Endothelial cell of umbilical vein (primary cell): ENCODE measurements around the gene KRTAP10-10. TPM values are rescaled to one million over a fixed set of nuclear protein-coding genes. Genes with fewer than 3 reads are reported as not detected.
"Not testable (repeated sequence)": the region's sequence is repeated elsewhere in the genome, so short reads cannot be mapped to it uniquely, and the experiment has no call there.

ENCODE experiments used
- BruUV-seq: library from RNA; stranded (reverse); fragments of 400-500 nt; replicated peaks from 2 replicates; lab custom pipeline; 2021; lab: Mats Ljungman, UMichigan
- CTCF ChIA-PET: fragments of 300-600, 350-600 bp; sonication (Branson Sonifier 250); formaldehyde crosslinking; loops from one replicate; lab custom pipeline; 2021; ENCODE audit warnings: antibody characterized with exemption, inconsistent platforms; lab: Charles Lee
- POLR2A ChIA-PET: fragments of 300-600, 350-600 bp; sonication (Branson Sonifier 250); formaldehyde crosslinking; loops from one replicate; lab custom pipeline; 2021; ENCODE audit warnings: antibody characterized with exemption, inconsistent platforms; lab: Charles Lee
- DNase-seq: peaks from one replicate; pipeline ENCODE4 v3.0.0-alpha.2; 2011; ENCODE audit warnings: low read depth, low spot score
- FAIRE-seq: peaks from 2 replicates; lab custom pipeline; 2011; peaks lifted over from hg19 to GRCh38; lab: Jason Lieb, UNC
- H2AFZ ChIP-seq: 2 replicates; pipeline ENCODE4 v1.6.0; 2012; ENCODE audit warnings: low read depth, low read length, control low read depth, inconsistent platforms
- H3K27ac ChIP-seq: 2 replicates; pipeline ENCODE4 v1.5.1; 2011; ENCODE audit warnings: low read depth, mild to moderate bottlenecking, control low read depth, low read length, moderate library complexity; ENCODE audit not compliant: insufficient read depth
- H3K27me3 ChIP-seq, 2 experiments: 2 replicates each; pipeline versions ENCODE4 v1.6.0 to v1.6.1; 2011; ENCODE audit warnings: low read length in 2 of 2, mixed read lengths in 1 of 2; ENCODE audit not compliant: control insufficient read depth in 2 of 2, insufficient read depth in 2 of 2
- H3K36me3 ChIP-seq, 2 experiments: 2 replicates in 1 of 2; 3 replicates in 1 of 2; pipeline ENCODE4 v1.5.1; 2011; ENCODE audit warnings: low read length in 2 of 2, mild to moderate bottlenecking in 1 of 2, moderate library complexity in 1 of 2; ENCODE audit not compliant: control insufficient read depth in 2 of 2, insufficient read depth in 2 of 2; ENCODE audit errors: extremely low read depth in 1 of 2
- H3K4me1 ChIP-seq: 3 replicates; pipeline ENCODE4 v1.5.1; 2011; ENCODE audit warnings: mild to moderate bottlenecking, low read length; ENCODE audit not compliant: control insufficient read depth, insufficient read depth; ENCODE audit errors: extremely low read depth
- H3K4me2 ChIP-seq: 2 replicates; pipeline ENCODE4 v1.6.1; 2011; ENCODE audit warnings: low read length, control low read depth, mixed read lengths; ENCODE audit not compliant: insufficient read depth
- H3K4me3 ChIP-seq, 3 experiments: fragments of 200-600 bp in 1 of 3; sonication (generic), shearing (Covaris generic) in 1 of 3; replicated peaks in 1 of 3; 2 replicates each; pipeline ENCODE4 v1.5.1; 2011 to 2016; ENCODE audit warnings: control low read depth in 3 of 3, low read length in 3 of 3, mild to moderate bottlenecking in 2 of 3, inconsistent platforms in 1 of 3, low read depth in 1 of 3, moderate library complexity in 1 of 3; ENCODE audit not compliant: insufficient read depth in 1 of 3
- H3K79me2 ChIP-seq: 2 replicates; pipeline ENCODE4 v1.6.0; 2012; ENCODE audit warnings: low read length, inconsistent platforms; ENCODE audit not compliant: control insufficient read depth, insufficient read depth
- H3K9ac ChIP-seq: replicated peaks from 2 replicates; pipeline ENCODE3; 2011; ENCODE audit warnings: low read length, control low read depth; ENCODE audit not compliant: insufficient read depth; ENCODE audit errors: extremely low read depth
- H3K9me1 ChIP-seq: replicated peaks from 3 replicates; pipeline ENCODE4 v1.6.0; 2011; ENCODE audit warnings: mild to moderate bottlenecking, low read length; ENCODE audit not compliant: control insufficient read depth, insufficient read depth; ENCODE audit errors: extremely low read depth
- H3K9me3 ChIP-seq: replicated peaks from 2 replicates; pipeline ENCODE4 v1.5.1; 2012; ENCODE audit warnings: low read length, inconsistent platforms; ENCODE audit not compliant: control insufficient read depth, insufficient read depth
- H4K20me1 ChIP-seq: replicated peaks from 2 replicates; pipeline ENCODE3; 2011; ENCODE audit warnings: mild to moderate bottlenecking, low read length; ENCODE audit not compliant: control insufficient read depth, insufficient read depth; ENCODE audit errors: extremely low read depth
- JUN ChIP-seq: IDR thresholded peaks from 2 replicates; pipeline ENCODE4 v1.6.1; 2011; ENCODE audit warnings: borderline replicate concordance, low read depth; ENCODE audit not compliant: insufficient read length, insufficient read depth
- dilution Hi-C: fragments of 300-500 bp; cut with MboI; formaldehyde crosslinking; loops from one replicate; pipeline ENCODE4 v1.15.0; 2019; ENCODE audit warnings: low sequenced_read_pairs; ENCODE audit not compliant: extremely low pct_ligation_motif_present
- intact Hi-C: fragments of 100-400 bp; cut with micrococcal nuclease; formaldehyde crosslinking; loops from one replicate; pipeline ENCODE4 v1.10.0; 2022
- polyA plus RNA-seq, 4 experiments: library from polyadenylated mRNA; depleted of rRNA in 3 of 4; stranded (reverse) in 3 of 4; unstranded in 1 of 4; fragments of >200 nt; gene quantifications; 2 replicates each; pipeline versions ENCODE4 v1.2.1 to v1.2.3, GENCODE V29; 2011 to 2012; ENCODE audit warnings: missing spikeins in 1 of 4
- total RNA-seq: library from RNA; stranded (reverse); gene quantifications from 2 replicates; pipeline ENCODE4 v1.2.3, GENCODE V29; 2021

KRTAP10-10 gene
- total and polyA plus RNA-seq, 2 donors (not counting 3 experiments of a cell fraction or from before 2014, with no cell fraction given): not detected

DNA sequence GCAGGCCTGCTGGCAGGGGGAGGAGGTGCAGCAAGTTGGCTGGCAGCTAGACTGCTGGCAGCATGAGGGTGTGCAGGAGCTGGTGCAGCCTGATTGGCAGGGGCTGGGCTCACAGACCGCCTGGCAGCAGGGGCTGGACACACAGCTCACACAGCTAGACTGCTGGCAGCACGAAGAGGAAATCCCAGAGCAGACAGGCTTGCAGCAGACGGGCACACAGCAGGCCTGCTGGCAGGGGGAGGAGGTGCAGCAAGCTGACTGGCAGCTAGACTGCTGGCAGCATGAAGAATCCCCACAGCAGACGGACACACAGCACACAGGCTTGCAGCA is 45.4 kb upstream of the KRTAP10-10 start:
- CTCF ChIA-PET: interaction anchor here (0.7 to 1.8 kb wide), 3 partner anchors 9 to 202 kb away, joined by 3 to 4 read pairs (median 4); partner anchors contain the start of genes KRTAP10-4 and KRTAP10-7
- H3K9ac ChIP-seq, H3K27ac ChIP-seq, H3K4me2 ChIP-seq, FAIRE-seq, H3K27me3 ChIP-seq, H3K79me2 ChIP-seq, H3K9me3 ChIP-seq, intact Hi-C loops, H3K4me3 ChIP-seq, DNase-seq, H2AFZ ChIP-seq, dilution Hi-C loops, H3K36me3 ChIP-seq, POLR2A ChIA-PET, BruUV-seq, H3K9me1 ChIP-seq, H3K4me1 ChIP-seq, H4K20me1 ChIP-seq: not testable (repeated sequence)

DNA sequence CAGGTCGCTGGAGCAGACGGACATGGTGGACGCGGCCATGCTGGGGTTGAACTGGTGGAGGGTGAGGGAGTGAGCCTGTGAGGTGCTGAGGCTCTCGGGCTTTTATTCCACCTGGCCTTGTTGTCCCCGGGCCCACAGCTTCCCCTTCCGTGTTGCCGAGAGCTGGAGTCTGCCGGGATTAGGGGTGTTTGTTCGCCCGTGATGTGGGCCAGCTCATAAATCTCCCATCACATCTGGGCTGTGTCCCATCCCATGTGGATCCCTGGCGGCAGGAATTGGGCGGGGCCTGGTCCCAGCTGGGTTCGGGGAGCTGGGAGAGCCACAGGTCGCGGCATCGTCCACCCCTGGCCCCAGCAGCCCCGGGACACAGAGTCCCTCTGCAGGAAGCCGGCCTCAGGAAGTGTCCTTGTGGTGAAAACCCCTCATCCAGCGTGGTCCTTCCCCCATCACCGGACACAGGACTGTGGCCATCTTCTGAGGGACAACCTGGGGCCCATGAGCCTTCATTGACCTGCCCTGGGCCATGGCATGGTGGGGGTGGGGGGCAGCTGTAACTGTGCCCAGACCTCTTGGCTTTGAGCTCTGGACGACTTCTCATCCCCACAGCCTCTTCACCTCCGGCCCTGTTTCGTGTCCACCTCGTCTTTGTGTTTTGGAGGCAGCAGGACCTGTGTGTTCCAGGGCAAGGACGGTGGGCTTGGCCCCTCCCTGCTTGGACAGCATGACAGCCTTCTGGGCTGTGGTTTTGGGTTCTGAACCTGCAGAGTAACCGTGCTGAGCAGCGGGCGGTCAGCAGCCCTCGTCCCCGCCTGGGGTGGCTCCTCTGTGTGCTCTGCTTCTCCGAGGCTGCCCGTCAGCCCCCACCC is 44.5 kb upstream of the KRTAP10-10 start, which contains the start of gene KRTAP10-6:
Gene KRTAP10-6 (minus strand): TSS at position 60 of the 866 bp plus-strand sequence. CDS start 21 bp downstream, at position 39.
- dilution Hi-C loops (no loop called here), intact Hi-C loops (no loop called here)
- Histone ChIP-seq H3K4me1 (no peaks in the 10 kb centered on the region), H3K4me3 (no peak within 1 kb of the TSS), H3K27me3 (no peaks in the 10 kb centered on the region), H3K9ac (no peak within 1 kb of the TSS), H4K20me1 (no peaks in the 10 kb centered on the region), H3K79me2 (no peaks in the 10 kb centered on the region), H2AFZ (no peak within 1 kb of the TSS), H3K9me3 (no peaks in the 10 kb centered on the region), H3K27ac (no peak within 1 kb of the TSS), H3K4me2 (no peak within 1 kb of the TSS), H3K36me3 (no peaks in the 10 kb centered on the region), H3K9me1 (no peaks in the 10 kb centered on the region)
- ChIA-PET CTCF (interaction anchor here (0.7 to 1.8 kb wide), 3 partner anchors 8 to 201 kb away, joined by 3 to 4 read pairs (median 4); partner anchors contain the start of genes KRTAP10-4 and KRTAP10-7), POLR2A (no interaction called here)
- DNase-seq (no peak), FAIRE-seq (no peak)
- no TSS peak for BruUV-seq
- no peak for TF ChIP-seq JUN
